Esophagus muscularis mucosa (tissue), 3 donors: ENCODE measurements around the gene TBC1D22A.

Experiments
- POLR2AphosphoS5 ChIP-seq, 2 donors: sonication (generic); formaldehyde crosslinking; IDR thresholded peaks; one replicate each; pipeline ENCODE4 v1.6.1; 2017; ENCODE audit warnings: antibody characterized with exemption in 2 of 2
- TF ChIP-seq, protein P1 (sequence below), 3 experiments: fragments of 200-600 bp in 2 of 3; fragments of 450-650 bp in 1 of 3; sonication (generic) in 2 of 3; IDR thresholded peaks; one replicate each; pipeline ENCODE4 v1.5.1; 2017 to 2019; ENCODE audit warnings: antibody characterized with exemption in 3 of 3, mild to moderate bottlenecking in 2 of 3, moderate library complexity in 1 of 3

DNA sequence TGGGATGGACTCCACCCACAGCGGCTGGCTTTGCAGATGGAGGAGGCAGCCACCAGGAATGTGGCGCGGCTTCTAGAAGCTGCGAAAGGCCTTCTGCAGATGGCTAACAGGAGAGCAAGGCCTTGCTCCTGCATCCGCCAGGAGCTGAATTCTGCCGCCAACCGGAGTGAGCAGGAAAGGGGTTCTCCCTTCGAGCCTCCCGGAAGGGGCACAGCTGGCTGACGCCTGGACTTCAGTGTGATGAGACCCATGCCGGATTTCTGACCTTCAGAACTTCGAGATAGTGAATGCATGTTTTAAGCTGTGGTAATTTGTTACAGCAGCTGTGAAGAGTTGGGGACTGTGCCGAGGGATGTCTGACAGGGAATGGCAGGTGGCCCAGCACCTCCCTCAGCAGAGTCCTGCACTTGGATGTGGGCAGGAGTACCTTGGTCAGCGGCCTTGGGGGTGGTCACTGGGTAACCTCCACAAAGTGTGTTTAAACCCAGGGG, 7.7 kb downstream of the TBC1D22A start:
- TF ChIP-seq, protein P1, sequence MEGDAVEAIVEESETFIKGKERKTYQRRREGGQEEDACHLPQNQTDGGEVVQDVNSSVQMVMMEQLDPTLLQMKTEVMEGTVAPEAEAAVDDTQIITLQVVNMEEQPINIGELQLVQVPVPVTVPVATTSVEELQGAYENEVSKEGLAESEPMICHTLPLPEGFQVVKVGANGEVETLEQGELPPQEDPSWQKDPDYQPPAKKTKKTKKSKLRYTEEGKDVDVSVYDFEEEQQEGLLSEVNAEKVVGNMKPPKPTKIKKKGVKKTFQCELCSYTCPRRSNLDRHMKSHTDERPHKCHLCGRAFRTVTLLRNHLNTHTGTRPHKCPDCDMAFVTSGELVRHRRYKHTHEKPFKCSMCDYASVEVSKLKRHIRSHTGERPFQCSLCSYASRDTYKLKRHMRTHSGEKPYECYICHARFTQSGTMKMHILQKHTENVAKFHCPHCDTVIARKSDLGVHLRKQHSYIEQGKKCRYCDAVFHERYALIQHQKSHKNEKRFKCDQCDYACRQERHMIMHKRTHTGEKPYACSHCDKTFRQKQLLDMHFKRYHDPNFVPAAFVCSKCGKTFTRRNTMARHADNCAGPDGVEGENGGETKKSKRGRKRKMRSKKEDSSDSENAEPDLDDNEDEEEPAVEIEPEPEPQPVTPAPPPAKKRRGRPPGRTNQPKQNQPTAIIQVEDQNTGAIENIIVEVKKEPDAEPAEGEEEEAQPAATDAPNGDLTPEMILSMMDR (IDR thresholded peaks at IDR 0.05) = no peak
- TF ChIP-seq POLR2AphosphoS5 (IDR thresholded peaks at IDR 0.05) = no peak
